ENCODE measurements around the gene ZNF106. TPM values are rescaled to one million over a fixed set of nuclear protein-coding genes. Genes with fewer than 3 reads are reported as not detected.

ZNF106 gene
- total RNA-seq, 1 donor from 2014 or later, result 45.7 TPM

DNA sequence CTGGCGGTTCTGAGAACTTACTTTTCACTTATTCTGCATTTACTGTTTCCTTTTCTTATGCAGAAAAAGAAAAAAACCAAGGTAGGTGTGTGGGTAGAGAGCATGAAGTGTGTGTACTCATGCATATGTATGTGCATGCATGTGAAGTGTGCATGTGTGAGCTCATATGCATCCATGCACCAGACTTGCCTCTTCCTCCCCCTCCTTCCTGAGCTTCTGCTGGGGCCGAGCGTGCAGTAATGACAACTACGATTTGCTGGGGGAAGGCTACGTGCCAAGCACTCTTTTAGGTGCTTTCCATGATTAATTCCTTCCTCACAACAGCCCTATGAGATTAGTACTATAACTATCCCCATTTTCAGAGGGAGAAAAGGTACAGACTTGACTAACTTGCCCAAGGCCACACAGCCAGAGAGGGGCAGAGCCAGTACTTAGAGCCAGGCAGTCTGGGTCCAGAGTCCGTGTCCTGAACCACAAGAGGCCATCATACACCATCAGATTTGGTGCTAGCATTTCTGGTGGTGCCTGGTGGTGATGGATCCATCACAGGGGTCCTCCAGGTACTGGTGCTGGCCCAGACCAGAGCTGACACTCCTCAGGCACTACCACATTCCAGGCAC is 85.0 kb downstream of the ZNF106 start:
- Histone ChIP-seq H3K27ac (no peak overlapping the region), H3K9me3 (no peaks in the 10 kb centered on the region), H3K4me3 (no peak overlapping the region), H3K36me3 (peaks cover 12 to 15% of the 10 kb centered on the region in 2 donors), H3K4me1 (no peaks in the 10 kb centered on the region), H3K27me3 (no peaks in the 10 kb centered on the region)
- DNase-seq (ENCODE audit: low spot score in 2 of 2), result no peak
- intact Hi-C loops (cut with DNase I), result no loop called here
- TF ChIP-seq, protein P1, sequence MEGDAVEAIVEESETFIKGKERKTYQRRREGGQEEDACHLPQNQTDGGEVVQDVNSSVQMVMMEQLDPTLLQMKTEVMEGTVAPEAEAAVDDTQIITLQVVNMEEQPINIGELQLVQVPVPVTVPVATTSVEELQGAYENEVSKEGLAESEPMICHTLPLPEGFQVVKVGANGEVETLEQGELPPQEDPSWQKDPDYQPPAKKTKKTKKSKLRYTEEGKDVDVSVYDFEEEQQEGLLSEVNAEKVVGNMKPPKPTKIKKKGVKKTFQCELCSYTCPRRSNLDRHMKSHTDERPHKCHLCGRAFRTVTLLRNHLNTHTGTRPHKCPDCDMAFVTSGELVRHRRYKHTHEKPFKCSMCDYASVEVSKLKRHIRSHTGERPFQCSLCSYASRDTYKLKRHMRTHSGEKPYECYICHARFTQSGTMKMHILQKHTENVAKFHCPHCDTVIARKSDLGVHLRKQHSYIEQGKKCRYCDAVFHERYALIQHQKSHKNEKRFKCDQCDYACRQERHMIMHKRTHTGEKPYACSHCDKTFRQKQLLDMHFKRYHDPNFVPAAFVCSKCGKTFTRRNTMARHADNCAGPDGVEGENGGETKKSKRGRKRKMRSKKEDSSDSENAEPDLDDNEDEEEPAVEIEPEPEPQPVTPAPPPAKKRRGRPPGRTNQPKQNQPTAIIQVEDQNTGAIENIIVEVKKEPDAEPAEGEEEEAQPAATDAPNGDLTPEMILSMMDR (IDR thresholded peaks at IDR 0.05), result no peak

GRCh38 chr15:42404461-42405235 is 86.3 kb downstream of the ZNF106 start:
- intact Hi-C loops (cut with DNase I), result no loop called here
- no peaks in the 10 kb centered on the region for H3K9me3 ChIP-seq
- H3K36me3 ChIP-seq, result peaks cover 4 to 10% of the 10 kb centered on the region in 2 donors
- TF ChIP-seq, protein P1 (IDR thresholded peaks at IDR 0.05), result no peak
- H3K4me3 ChIP-seq, result no peak overlapping the region
- no peaks in the 10 kb centered on the region for H3K27me3 ChIP-seq
- H3K4me1 ChIP-seq, result no peaks in the 10 kb centered on the region
- no peak overlapping the region for H3K27ac ChIP-seq
- DNase-seq (ENCODE audit: low spot score in 2 of 2), result no peak

GRCh38 chr15:42403389-42403788 is 87.6 kb downstream of the ZNF106 start:
- H3K36me3 ChIP-seq, result peaks cover 12 to 14% of the 10 kb centered on the region in 2 donors
- no peaks in the 10 kb centered on the region for H3K27me3 ChIP-seq
- H3K27ac ChIP-seq, result no peak overlapping the region
- no peak for DNase-seq (ENCODE audit: low spot score in 2 of 2)
- intact Hi-C loops (cut with DNase I), result no loop called here
- TF ChIP-seq, protein P1 (IDR thresholded peaks at IDR 0.05), result no peak
- no peaks in the 10 kb centered on the region for H3K9me3 ChIP-seq
- no peaks in the 10 kb centered on the region for H3K4me1 ChIP-seq
- H3K4me3 ChIP-seq, result no peak overlapping the region

- H3K9me3 ChIP-seq, result no peaks in the 10 kb centered on the region
- no peak overlapping the region for H3K4me3 ChIP-seq
- H3K27ac ChIP-seq, result no peak overlapping the region
- intact Hi-C loops (cut with DNase I), result no loop called here
- TF ChIP-seq, protein P1 (IDR thresholded peaks at IDR 0.05), result no peak
- H3K27me3 ChIP-seq, result no peaks in the 10 kb centered on the region
- H3K36me3 ChIP-seq, result peaks cover 12 to 14% of the 10 kb centered on the region in 2 donors
- H3K4me1 ChIP-seq, result no peaks in the 10 kb centered on the region
- DNase-seq (ENCODE audit: low spot score in 2 of 2), result no peak
These were observed 88.3 kb downstream of the ZNF106 start for GRCh38 chr15:42402455-42403205.

- TF ChIP-seq, protein P1 (IDR thresholded peaks at IDR 0.05), result no peak
- H3K4me1 ChIP-seq, result no peaks in the 10 kb centered on the region
- H3K36me3 ChIP-seq, result peaks cover 12 to 14% of the 10 kb centered on the region in 2 donors
- H3K4me3 ChIP-seq, result no peak overlapping the region
- no peaks in the 10 kb centered on the region for H3K9me3 ChIP-seq
- no peak for DNase-seq (ENCODE audit: low spot score in 2 of 2)
- H3K27me3 ChIP-seq, result no peaks in the 10 kb centered on the region
- intact Hi-C loops (cut with DNase I), result no loop called here
- no peak overlapping the region for H3K27ac ChIP-seq
These were observed 89.1 kb downstream of the ZNF106 start for GRCh38 chr15:42401544-42402454.

Measured in ascending aorta (tissue), 2 donors.